GM10266 (cell line): ENCODE data around the gene TGFA.

Experiments
- DNase-seq: peaks from one replicate; pipeline ENCODE4 v3.0.0; 2012; ENCODE audit errors: extremely low spot score
- CTCF ChIP-seq: IDR thresholded peaks from 2 replicates; pipeline ENCODE4 v1.5.1; 2012; ENCODE audit warnings: mild to moderate bottlenecking, low read depth; ENCODE audit not compliant: control insufficient read depth, insufficient read depth; ENCODE audit errors: missing control alignments

Gene TGFA

GRCh38 chr2:70442301-70443077, 111.1 kb downstream of the TGFA start:
- TF ChIP-seq CTCF, result no peak

GRCh38 chr2:70440621-70441020, 113.0 kb downstream of the TGFA start:
- no peak for DNase-seq
- TF ChIP-seq CTCF, result no peak

More at GRCh38 chr2:70442301-70443077, 111.1 kb downstream of the TGFA start:
- DNase-seq, result no peak

GRCh38 chr2:70435138-70435537, 118.5 kb downstream of the TGFA start:
- TF ChIP-seq CTCF, result no peak
- no peak for DNase-seq

GRCh38 chr2:70433315-70433714, 120.3 kb downstream of the TGFA start:
- DNase-seq, result no peak
- no peak for TF ChIP-seq CTCF

GRCh38 chr2:70431716-70432347, 121.8 kb downstream of the TGFA start:
- no peak for TF ChIP-seq CTCF
- no peak for DNase-seq

- no peak for TF ChIP-seq CTCF
- no peak for DNase-seq
Observed at GRCh38 chr2:70426341-70426740, 127.3 kb downstream of the TGFA start.

- no peak for TF ChIP-seq CTCF
Observed at GRCh38 chr2:70425682-70426301, 127.8 kb downstream of the TGFA start.

More at GRCh38 chr2:70425682-70426301, 127.8 kb downstream of the TGFA start:
- no peak for DNase-seq
